NB4 (cell line): ENCODE data around the gene NUDT16.

Source experiments
- MYC ChIP-seq: IDR thresholded peaks from 2 replicates; pipeline ENCODE4 v1.6.1; 2011; ENCODE audit warnings: low read depth, low read length
- POLR2A ChIP-seq: IDR thresholded peaks from 2 replicates; pipeline ENCODE4 v1.6.1; 2011; ENCODE audit warnings: mild to moderate bottlenecking; ENCODE audit not compliant: insufficient read length; ENCODE audit errors: extremely low read depth
- TF ChIP-seq, protein P1 (sequence below): IDR thresholded peaks from one replicate; pipeline ENCODE4 v1.5.1; 2012; ENCODE audit warnings: low read depth, low read length
- TF ChIP-seq, protein P2 (sequence below): IDR thresholded peaks from 2 replicates; pipeline ENCODE4 v1.6.1; 2011; ENCODE audit warnings: low read depth, low read length

DNA sequence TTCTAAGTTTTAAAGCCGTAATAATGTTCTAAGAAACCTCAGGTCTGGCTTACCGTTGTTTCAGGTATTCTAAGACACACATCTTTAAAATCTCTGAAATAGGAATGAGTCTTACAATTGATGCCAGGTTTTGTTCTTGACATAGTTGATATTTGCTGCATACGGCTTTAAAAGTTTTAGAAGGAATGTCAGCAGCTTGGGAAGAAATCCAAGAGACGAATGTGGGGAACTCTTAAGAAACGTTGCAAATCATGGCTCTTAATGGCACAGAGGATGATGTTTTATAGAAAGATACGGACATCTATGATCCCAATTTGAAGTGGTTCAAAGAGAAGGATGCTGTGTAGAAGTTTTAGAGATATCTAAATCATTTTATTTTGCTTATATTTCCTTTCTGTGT lies 11.5 kb downstream of the NUDT16 start:
- TF ChIP-seq, protein P1, sequence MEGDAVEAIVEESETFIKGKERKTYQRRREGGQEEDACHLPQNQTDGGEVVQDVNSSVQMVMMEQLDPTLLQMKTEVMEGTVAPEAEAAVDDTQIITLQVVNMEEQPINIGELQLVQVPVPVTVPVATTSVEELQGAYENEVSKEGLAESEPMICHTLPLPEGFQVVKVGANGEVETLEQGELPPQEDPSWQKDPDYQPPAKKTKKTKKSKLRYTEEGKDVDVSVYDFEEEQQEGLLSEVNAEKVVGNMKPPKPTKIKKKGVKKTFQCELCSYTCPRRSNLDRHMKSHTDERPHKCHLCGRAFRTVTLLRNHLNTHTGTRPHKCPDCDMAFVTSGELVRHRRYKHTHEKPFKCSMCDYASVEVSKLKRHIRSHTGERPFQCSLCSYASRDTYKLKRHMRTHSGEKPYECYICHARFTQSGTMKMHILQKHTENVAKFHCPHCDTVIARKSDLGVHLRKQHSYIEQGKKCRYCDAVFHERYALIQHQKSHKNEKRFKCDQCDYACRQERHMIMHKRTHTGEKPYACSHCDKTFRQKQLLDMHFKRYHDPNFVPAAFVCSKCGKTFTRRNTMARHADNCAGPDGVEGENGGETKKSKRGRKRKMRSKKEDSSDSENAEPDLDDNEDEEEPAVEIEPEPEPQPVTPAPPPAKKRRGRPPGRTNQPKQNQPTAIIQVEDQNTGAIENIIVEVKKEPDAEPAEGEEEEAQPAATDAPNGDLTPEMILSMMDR, result no peak
- TF ChIP-seq POLR2A (no peak), MYC (no peak)
- TF ChIP-seq, protein P2, sequence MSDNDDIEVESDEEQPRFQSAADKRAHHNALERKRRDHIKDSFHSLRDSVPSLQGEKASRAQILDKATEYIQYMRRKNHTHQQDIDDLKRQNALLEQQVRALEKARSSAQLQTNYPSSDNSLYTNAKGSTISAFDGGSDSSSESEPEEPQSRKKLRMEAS, result no peak
